Osteoblast (primary cell): ENCODE results near the gene NACAD. TPM values are rescaled to one million over a fixed set of nuclear protein-coding genes. Genes with fewer than 3 reads are reported as not detected.
A peak's percentile ranks its signal among the peaks of the same experiment; 100 is the strongest.

Source experiments
- DNase-seq: peaks from one replicate; pipeline ENCODE4 v3.0.0; 2011; ENCODE audit warnings: low spot score, mixed read lengths; ENCODE audit not compliant: insufficient read length; ENCODE audit errors: missing footprints
- H2AFZ ChIP-seq: 2 replicates; pipeline ENCODE4 v1.6.0; 2011; ENCODE audit warnings: mild to moderate bottlenecking, low read length
- H3K27ac ChIP-seq: 2 replicates; pipeline ENCODE4 v1.5.1; 2011; ENCODE audit warnings: mild to moderate bottlenecking, low read depth, low read length, moderate library complexity
- H3K27me3 ChIP-seq: 2 replicates; pipeline ENCODE4 v1.6.0; 2012; ENCODE audit warnings: mild to moderate bottlenecking, control low read depth, inconsistent platforms, low read length, moderate library complexity; ENCODE audit not compliant: insufficient read depth
- H3K36me3 ChIP-seq: 2 replicates; pipeline ENCODE4 v1.5.1; 2011; ENCODE audit warnings: mild to moderate bottlenecking, low read length, control low read depth, moderate library complexity; ENCODE audit not compliant: insufficient read depth
- H3K4me1 ChIP-seq: 2 replicates; pipeline ENCODE4 v1.5.1; 2011; ENCODE audit warnings: mild to moderate bottlenecking, low read length, control low read depth, moderate library complexity; ENCODE audit not compliant: insufficient read depth
- H3K4me2 ChIP-seq: 2 replicates; pipeline ENCODE4 v1.6.0; 2011; ENCODE audit warnings: mild to moderate bottlenecking, low read length; ENCODE audit not compliant: insufficient read depth
- H3K4me3 ChIP-seq: fragments of 200-600 bp; sonication (generic); 3 replicates; pipeline ENCODE4 v1.5.1; 2012; ENCODE audit warnings: mild to moderate bottlenecking, low read length, inconsistent platforms; ENCODE audit not compliant: insufficient read depth
- H3K79me2 ChIP-seq: 2 replicates; pipeline ENCODE4 v1.6.0; 2012; ENCODE audit warnings: mild to moderate bottlenecking, low read length, control low read depth, inconsistent platforms; ENCODE audit not compliant: insufficient read depth
- H3K9me3 ChIP-seq: 2 replicates; pipeline ENCODE4 v1.5.1; 2011; ENCODE audit warnings: low read depth, low read length, control low read depth
- H4K20me1 ChIP-seq: 2 replicates; pipeline ENCODE4 v1.6.0; 2012; ENCODE audit warnings: mild to moderate bottlenecking, low read length, control low read depth; ENCODE audit not compliant: insufficient read depth
- small RNA-seq: library from RNA; depleted of rRNA; stranded (forward); fragments of <200 nt; gene quantifications from one replicate; pipeline ENCODE3, GENCODE V24; 2012
- total RNA-seq: library from RNA; depleted of rRNA; stranded (reverse); fragments of >200 nt; gene quantifications from 2 replicates; pipeline ENCODE4 v1.2.3, GENCODE V29; 2012
- TF ChIP-seq, protein P1 (sequence below): IDR thresholded peaks from 2 replicates; pipeline ENCODE4 v1.5.1; 2011; ENCODE audit warnings: mild to moderate bottlenecking, low read depth, low read length, moderate library complexity; ENCODE audit errors: extremely low read depth

The NACAD gene
- total RNA-seq, 1 donor, result 0.72 TPM

DNA sequence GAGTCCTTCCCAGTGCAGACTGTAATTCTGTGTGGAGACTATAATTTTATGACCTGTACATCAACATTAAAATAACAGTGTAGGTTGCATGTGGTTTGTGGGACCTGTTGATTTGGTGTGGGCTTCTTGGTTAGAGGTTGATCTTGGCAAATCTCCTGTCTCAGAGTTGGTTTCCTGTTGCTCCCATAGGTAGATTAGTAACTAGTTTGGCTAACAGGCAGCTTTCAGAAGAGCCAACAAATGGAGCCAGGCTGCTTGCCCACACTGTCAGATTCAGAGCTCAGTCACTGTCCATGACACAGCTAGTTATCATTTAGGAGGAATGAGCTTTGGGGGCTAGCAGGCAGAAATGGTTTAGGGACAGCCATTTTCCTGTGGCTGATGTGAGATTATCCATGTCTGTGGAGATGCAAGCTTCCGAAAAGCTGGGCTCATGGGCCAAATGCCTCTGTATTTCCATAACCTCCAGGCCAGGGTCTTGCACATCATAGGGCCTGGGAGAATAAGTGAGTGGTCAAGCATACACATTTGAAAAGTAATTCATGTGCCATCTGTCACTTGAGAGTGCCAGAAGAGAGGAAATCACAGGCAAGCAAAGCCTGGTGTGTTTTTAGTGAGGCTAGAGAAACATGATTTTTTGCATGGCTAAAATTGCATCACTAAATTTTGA is 55.4 kb downstream of the NACAD start:
- no peak overlapping the region for H2AFZ ChIP-seq
- peak; percentile 86 for DNase-seq
- no peak overlapping the region for H3K4me3 ChIP-seq
- H3K27me3 ChIP-seq, result no peaks in the 10 kb centered on the region
- no peaks in the 10 kb centered on the region for H3K9me3 ChIP-seq
- peaks cover 61% of the 10 kb centered on the region for H3K79me2 ChIP-seq
- TF ChIP-seq, protein P1, sequence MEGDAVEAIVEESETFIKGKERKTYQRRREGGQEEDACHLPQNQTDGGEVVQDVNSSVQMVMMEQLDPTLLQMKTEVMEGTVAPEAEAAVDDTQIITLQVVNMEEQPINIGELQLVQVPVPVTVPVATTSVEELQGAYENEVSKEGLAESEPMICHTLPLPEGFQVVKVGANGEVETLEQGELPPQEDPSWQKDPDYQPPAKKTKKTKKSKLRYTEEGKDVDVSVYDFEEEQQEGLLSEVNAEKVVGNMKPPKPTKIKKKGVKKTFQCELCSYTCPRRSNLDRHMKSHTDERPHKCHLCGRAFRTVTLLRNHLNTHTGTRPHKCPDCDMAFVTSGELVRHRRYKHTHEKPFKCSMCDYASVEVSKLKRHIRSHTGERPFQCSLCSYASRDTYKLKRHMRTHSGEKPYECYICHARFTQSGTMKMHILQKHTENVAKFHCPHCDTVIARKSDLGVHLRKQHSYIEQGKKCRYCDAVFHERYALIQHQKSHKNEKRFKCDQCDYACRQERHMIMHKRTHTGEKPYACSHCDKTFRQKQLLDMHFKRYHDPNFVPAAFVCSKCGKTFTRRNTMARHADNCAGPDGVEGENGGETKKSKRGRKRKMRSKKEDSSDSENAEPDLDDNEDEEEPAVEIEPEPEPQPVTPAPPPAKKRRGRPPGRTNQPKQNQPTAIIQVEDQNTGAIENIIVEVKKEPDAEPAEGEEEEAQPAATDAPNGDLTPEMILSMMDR, result no peak
- H4K20me1 ChIP-seq, result peaks cover 53% of the 10 kb centered on the region
- peak overlapping the region; percentile 79 for H3K27ac ChIP-seq
- peak overlapping the region; percentile 67 for H3K4me2 ChIP-seq
- peaks cover 22% of the 10 kb centered on the region for H3K4me1 ChIP-seq
- peaks cover 7% of the 10 kb centered on the region for H3K36me3 ChIP-seq

GRCh38 chr7:45032421-45032820 is 56.3 kb downstream of the NACAD start:
- H3K79me2 ChIP-seq, result peaks cover 60% of the 10 kb centered on the region
- H3K9me3 ChIP-seq, result no peaks in the 10 kb centered on the region
- no peaks in the 10 kb centered on the region for H3K27me3 ChIP-seq
- peaks cover 6% of the 10 kb centered on the region for H3K36me3 ChIP-seq
- H4K20me1 ChIP-seq, result peaks cover 51% of the 10 kb centered on the region
- DNase-seq, result no peak
- no peak overlapping the region for H2AFZ ChIP-seq
- TF ChIP-seq, protein P1, result no peak
- H3K4me2 ChIP-seq, result no peak overlapping the region
- no peak overlapping the region for H3K27ac ChIP-seq
- H3K4me3 ChIP-seq, result no peak overlapping the region
- H3K4me1 ChIP-seq, result peaks cover 23% of the 10 kb centered on the region

GRCh38 chr7:45031829-45032228 is 56.9 kb downstream of the NACAD start:
- no peak overlapping the region for H3K27ac ChIP-seq
- peaks cover 6% of the 10 kb centered on the region for H3K36me3 ChIP-seq
- peaks cover 29% of the 10 kb centered on the region for H3K4me1 ChIP-seq
- H3K27me3 ChIP-seq, result no peaks in the 10 kb centered on the region
- H3K79me2 ChIP-seq, result peaks cover 61% of the 10 kb centered on the region
- H2AFZ ChIP-seq, result no peak overlapping the region
- H3K4me2 ChIP-seq, result no peak overlapping the region
- H4K20me1 ChIP-seq, result peaks cover 50% of the 10 kb centered on the region
- TF ChIP-seq, protein P1, result no peak
- H3K9me3 ChIP-seq, result no peaks in the 10 kb centered on the region
- no peak overlapping the region for H3K4me3 ChIP-seq
- DNase-seq, result no peak

Small RNA genes lying within 50 kb of the gene (small RNA-seq; reads per million reads assigned to genes)
- 53.7 reads per million, percentile 96 among the genes with 10 or more reads in this experiment for gene SNORA5A
- gene SNORA5B, result not detected
- gene SNORA5C, result 23.4 reads per million, percentile 95 among the genes with 10 or more reads in this experiment

Other genes starting within 250 kb of the NACAD start
- 93.7 and 98.1 TPM in 2 replicates for gene H2AZ2, start 240.9 kb downstream of the NACAD start, total RNA-seq
- 22.7 and 22.8 TPM in 2 replicates for gene PURB, start 203.4 kb downstream of the NACAD start, total RNA-seq
- 0.29 and 0.36 TPM in 2 replicates for gene MYO1G, start 110.0 kb downstream of the NACAD start, total RNA-seq
- 41.8 and 42.3 TPM in 2 replicates for gene CCM2, start 88.8 kb downstream of the NACAD start, total RNA-seq
- 41.5 and 43.1 TPM in 2 replicates for gene TBRG4, start 22.7 kb upstream of the NACAD start, total RNA-seq
- gene RAMP3, start 68.8 kb upstream of the NACAD start, total RNA-seq, result not detected in 2 replicates